ENCODE data around the gene LCN1.
"Not testable (repeated sequence)": the region's sequence is repeated elsewhere in the genome, so short reads cannot be mapped to it uniquely, and the experiment has no call there.

- not testable (repeated sequence) for TF ChIP-seq CTCF (conservative IDR thresholded peaks at IDR 0.05; ENCODE audit: low read length); EZH2phosphoT487 (IDR thresholded peaks at IDR 0.05; ENCODE audit: borderline replicate concordance, low read depth, low read length)
Observed at GRCh38 chr9:135549478-135550343, 28.5 kb downstream of the LCN1 start.
